ENCODE data around the gene XAGE2.

DNA sequence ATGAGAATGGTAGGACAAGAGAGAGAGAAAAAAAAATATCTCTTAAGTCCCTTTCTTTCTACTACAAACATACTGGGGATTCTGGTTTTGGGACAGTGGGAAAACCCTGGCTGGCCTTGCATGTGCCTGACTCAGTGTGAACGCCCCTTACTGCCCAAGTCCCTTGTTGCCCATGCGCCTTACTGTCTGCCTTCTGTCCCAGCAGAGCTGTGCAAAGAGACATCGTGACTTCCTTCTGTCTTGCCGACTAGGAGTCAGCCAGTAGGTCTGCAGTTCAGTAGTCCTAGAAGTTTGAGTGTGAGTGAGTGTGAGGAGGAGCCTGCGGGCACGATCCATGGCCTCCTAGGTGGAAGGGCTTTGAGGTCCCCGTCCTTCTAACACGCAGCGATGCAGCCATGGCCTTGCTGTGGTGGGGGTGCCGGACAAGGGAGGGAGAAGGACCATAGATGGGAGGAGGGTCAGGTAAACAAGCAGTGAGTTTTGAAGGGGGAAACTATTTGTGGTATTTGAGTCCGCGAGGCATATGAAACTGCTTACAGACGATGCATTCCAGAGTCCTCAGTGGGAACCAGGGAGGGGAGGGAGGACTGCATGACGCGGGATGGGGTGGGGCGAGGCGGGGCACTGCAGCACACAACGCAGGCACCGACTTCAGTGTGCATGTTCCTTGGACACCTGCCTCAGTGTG, at the start of gene XAGE2:
- no peak for TF ChIP-seq FOXP2 (optimal IDR thresholded peaks at IDR 0.05; ENCODE audit: borderline replicate concordance, extremely low read depth, extremely low read length, insufficient read depth)
- TF ChIP-seq, protein P1, sequence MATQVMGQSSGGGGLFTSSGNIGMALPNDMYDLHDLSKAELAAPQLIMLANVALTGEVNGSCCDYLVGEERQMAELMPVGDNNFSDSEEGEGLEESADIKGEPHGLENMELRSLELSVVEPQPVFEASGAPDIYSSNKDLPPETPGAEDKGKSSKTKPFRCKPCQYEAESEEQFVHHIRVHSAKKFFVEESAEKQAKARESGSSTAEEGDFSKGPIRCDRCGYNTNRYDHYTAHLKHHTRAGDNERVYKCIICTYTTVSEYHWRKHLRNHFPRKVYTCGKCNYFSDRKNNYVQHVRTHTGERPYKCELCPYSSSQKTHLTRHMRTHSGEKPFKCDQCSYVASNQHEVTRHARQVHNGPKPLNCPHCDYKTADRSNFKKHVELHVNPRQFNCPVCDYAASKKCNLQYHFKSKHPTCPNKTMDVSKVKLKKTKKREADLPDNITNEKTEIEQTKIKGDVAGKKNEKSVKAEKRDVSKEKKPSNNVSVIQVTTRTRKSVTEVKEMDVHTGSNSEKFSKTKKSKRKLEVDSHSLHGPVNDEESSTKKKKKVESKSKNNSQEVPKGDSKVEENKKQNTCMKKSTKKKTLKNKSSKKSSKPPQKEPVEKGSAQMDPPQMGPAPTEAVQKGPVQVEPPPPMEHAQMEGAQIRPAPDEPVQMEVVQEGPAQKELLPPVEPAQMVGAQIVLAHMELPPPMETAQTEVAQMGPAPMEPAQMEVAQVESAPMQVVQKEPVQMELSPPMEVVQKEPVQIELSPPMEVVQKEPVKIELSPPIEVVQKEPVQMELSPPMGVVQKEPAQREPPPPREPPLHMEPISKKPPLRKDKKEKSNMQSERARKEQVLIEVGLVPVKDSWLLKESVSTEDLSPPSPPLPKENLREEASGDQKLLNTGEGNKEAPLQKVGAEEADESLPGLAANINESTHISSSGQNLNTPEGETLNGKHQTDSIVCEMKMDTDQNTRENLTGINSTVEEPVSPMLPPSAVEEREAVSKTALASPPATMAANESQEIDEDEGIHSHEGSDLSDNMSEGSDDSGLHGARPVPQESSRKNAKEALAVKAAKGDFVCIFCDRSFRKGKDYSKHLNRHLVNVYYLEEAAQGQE (IDR thresholded peaks at IDR 0.05; ENCODE audit: insufficient read depth in 1 of 2, low read depth in 2 of 2, low read length in 2 of 2), result no peak
- no peak for TF ChIP-seq POLR2AphosphoS5 (IDR thresholded peaks at IDR 0.05; ENCODE audit: low read depth, low read length)
